Fibroblast of mammary gland (primary cell): ENCODE measurements around the gene SLX9.

Experiments
- DNase-seq: peaks from one replicate; pipeline ENCODE4 v3.0.0-alpha.2; 2010; ENCODE audit warnings: low read depth
- H3K4me3 ChIP-seq: 2 replicates; pipeline ENCODE4 v1.5.1; 2011; ENCODE audit warnings: low read depth, mild to moderate bottlenecking, low read length, moderate library complexity; ENCODE audit not compliant: control insufficient read depth
- CTCF ChIP-seq: conservative IDR thresholded peaks from 2 replicates; pipeline ENCODE4 v1.5.1; 2011; ENCODE audit warnings: low read depth, low read length, inconsistent platforms; ENCODE audit not compliant: control insufficient read depth, insufficient read depth

The SLX9 gene

GRCh38 chr21:44949161-44949778, 9.4 kb downstream of the SLX9 start:
- no peak overlapping the region for H3K4me3 ChIP-seq
- no peak for TF ChIP-seq CTCF
- DNase-seq, result no peak

DNA sequence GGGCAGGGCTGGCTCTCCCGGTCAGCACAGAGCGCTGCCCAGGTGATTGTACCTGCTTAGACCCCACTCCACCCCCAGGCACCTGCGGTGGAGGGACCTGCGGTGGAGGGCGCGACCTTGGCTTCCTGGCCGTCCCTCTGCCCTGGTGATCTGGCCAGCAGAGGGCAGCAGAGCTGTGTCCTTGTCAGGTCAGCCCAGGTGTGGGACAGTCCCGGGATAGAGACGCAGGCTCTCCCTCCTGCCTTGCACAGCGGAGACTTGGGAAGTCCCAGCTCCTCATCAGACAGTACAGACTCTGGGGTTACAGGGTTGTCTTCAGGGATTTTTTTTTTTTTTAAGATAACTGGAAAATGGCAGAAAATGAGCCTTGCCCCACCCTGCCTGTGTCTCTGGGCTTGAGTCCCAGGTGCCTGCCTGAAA, 10.0 kb downstream of the SLX9 start:
- peak; percentile 71 for DNase-seq
- H3K4me3 ChIP-seq, result no peak overlapping the region
- TF ChIP-seq CTCF, result peak; percentile 83

GRCh38 chr21:44950351-44950750, 10.5 kb downstream of the SLX9 start:
- DNase-seq, result no peak
- TF ChIP-seq CTCF, result no peak
- H3K4me3 ChIP-seq, result no peak overlapping the region

- H3K4me3 ChIP-seq, result no peak overlapping the region
- no peak for DNase-seq
- no peak for TF ChIP-seq CTCF
Measured at GRCh38 chr21:44951186-44951915, 11.5 kb downstream of the SLX9 start.

GRCh38 chr21:44952116-44952928, 12.5 kb downstream of the SLX9 start:
- H3K4me3 ChIP-seq, result no peak overlapping the region
- DNase-seq, result no peak
- no peak for TF ChIP-seq CTCF

GRCh38 chr21:44952929-44953627, 13.2 kb downstream of the SLX9 start:
- TF ChIP-seq CTCF, result no peak
- no peak for DNase-seq
- H3K4me3 ChIP-seq, result no peak overlapping the region
